ENCODE measurements around the gene ITGB6.

ITGB6 gene

GRCh38 chr2:160213511-160213910, 13.4 kb upstream of the ITGB6 start:
- TF ChIP-seq, protein P1, sequence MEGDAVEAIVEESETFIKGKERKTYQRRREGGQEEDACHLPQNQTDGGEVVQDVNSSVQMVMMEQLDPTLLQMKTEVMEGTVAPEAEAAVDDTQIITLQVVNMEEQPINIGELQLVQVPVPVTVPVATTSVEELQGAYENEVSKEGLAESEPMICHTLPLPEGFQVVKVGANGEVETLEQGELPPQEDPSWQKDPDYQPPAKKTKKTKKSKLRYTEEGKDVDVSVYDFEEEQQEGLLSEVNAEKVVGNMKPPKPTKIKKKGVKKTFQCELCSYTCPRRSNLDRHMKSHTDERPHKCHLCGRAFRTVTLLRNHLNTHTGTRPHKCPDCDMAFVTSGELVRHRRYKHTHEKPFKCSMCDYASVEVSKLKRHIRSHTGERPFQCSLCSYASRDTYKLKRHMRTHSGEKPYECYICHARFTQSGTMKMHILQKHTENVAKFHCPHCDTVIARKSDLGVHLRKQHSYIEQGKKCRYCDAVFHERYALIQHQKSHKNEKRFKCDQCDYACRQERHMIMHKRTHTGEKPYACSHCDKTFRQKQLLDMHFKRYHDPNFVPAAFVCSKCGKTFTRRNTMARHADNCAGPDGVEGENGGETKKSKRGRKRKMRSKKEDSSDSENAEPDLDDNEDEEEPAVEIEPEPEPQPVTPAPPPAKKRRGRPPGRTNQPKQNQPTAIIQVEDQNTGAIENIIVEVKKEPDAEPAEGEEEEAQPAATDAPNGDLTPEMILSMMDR (conservative IDR thresholded peaks at IDR 0.05; ENCODE audit: low read depth): no peak
- H3K27ac ChIP-seq: peak overlapping the region; percentile 54; the same call in 1 of the 2 replicates
- no peak for DNase-seq (ENCODE audit: low spot score)
- CTCF ChIA-PET: interaction anchor here (0.6 kb wide), 1 partner anchor 15 kb away, joined by 3 read pairs; no protein-coding TSS in a partner anchor
- POLR2A ChIA-PET (ENCODE audit: low non-redundant PET): no interaction called here

GRCh38 chr2:160210599-160211138, 10.6 kb upstream of the ITGB6 start:
- ChIA-PET POLR2A (ENCODE audit: low non-redundant PET) (no interaction called here), CTCF (no interaction called here)
- DNase-seq (ENCODE audit: low spot score): no peak
- TF ChIP-seq, protein P1 (conservative IDR thresholded peaks at IDR 0.05; ENCODE audit: low read depth): no peak; the same call in 1 of the 2 replicates
- H3K27ac ChIP-seq: no peak overlapping the region

DNA sequence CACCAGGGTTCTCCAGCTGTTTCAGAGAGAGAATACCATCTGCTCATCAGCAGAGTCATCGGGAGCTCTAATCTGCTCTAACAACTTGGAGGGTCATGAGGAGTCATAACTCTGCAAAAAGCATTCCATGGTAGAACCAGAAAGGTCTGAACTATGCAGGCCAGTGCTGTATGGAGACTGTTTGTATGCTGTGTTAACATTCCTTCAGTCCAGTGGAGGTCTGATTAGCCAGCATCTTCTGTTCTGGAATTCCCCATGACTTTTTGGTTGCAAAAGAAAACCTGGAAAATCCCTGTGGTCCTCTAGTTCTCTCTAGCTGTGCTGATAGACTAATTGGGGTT, 9.4 kb upstream of the ITGB6 start:
- POLR2A ChIA-PET (ENCODE audit: low non-redundant PET): no interaction called here
- H3K27ac ChIP-seq: no peak overlapping the region
- no peak for DNase-seq (ENCODE audit: low spot score)
- CTCF ChIA-PET: interaction anchor here (0.5 kb wide), 1 partner anchor 29 kb away, joined by 6 read pairs; no protein-coding TSS in a partner anchor
- TF ChIP-seq, protein P1 (conservative IDR thresholded peaks at IDR 0.05; ENCODE audit: low read depth): no peak

DNA sequence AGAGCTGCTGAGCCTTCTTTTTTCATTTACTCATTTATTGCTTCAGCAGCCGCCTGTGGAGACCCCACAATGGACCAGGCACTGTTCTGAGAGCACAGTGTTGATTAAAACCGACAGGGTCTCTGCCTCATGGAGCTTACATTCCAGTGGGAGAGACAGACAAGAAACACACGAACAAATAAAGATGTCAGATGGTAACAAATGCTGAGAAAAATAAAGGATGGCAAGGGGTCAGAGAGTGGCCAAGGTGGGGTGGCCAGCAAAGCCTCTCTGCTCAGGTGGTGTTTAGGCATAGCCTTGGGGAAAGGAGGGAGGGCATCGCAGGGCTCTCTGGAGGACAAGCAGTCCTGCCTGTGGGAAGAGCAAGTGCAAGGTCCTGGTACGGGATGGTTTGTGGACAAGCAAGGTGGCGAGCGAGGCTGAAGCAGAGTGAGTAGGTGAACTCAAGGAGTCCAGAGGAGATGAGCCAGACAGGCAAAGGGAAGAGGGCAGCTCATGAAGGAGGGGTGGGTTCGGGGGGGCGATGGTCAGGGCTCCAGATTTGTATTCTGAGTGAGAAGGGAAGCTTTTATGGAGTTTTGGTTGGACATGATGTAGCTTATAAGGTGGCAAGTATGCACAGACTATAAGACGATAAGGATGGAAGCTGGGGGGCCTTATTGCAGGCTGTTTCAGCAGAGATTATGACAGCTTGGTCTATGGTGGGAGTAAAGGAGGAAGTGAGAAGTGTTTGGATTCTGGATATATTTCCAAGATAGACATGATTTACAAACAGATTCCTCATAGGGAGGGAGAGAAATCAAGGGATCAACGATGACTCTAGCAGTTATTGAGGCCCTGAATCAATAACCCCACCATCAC, 8.8 kb upstream of the ITGB6 start:
- peak overlapping the region; percentile 91 for H3K27ac ChIP-seq
- CTCF ChIA-PET: interaction anchor here (0.5 to 1.6 kb wide), 4 partner anchors 12 to 537 kb away, joined by 3 to 6 read pairs (median 4); no protein-coding TSS in a partner anchor
- POLR2A ChIA-PET (ENCODE audit: low non-redundant PET): no interaction called here
- DNase-seq (ENCODE audit: low spot score): no peak
- TF ChIP-seq, protein P1 (conservative IDR thresholded peaks at IDR 0.05; ENCODE audit: low read depth): no peak

GRCh38 chr2:160207804-160208654, 8.0 kb upstream of the ITGB6 start:
- TF ChIP-seq, protein P1 (conservative IDR thresholded peaks at IDR 0.05; ENCODE audit: low read depth): no peak
- CTCF ChIA-PET: interaction anchor here (0.6 to 1.6 kb wide), 4 partner anchors 12 to 538 kb away, joined by 3 to 5 read pairs (median 3); no protein-coding TSS in a partner anchor
- POLR2A ChIA-PET (ENCODE audit: low non-redundant PET): no interaction called here
- H3K27ac ChIP-seq: peak overlapping the region; percentile 91
- peak; percentile 91 for DNase-seq (ENCODE audit: low spot score)

DNA sequence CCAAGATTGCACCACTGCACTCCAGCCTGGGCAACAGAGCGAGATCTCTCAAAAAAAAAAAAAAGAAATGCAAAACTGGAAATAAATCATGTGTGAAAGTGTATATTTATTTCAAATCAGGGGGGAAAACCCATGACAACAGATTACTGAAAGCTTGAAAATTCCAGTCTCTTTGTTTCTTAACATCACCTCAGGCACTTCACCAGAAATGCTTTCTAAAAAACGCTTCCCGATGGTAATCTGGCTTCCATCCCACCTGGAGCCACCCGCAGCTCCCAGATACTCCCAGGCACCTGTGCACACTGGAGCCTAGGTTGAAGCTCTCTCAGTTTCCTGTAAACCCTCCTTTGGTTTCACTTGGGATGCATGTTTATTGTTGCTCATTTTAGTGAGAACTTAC, 7.2 kb upstream of the ITGB6 start:
- no peak for DNase-seq (ENCODE audit: low spot score)
- TF ChIP-seq, protein P1 (conservative IDR thresholded peaks at IDR 0.05; ENCODE audit: low read depth): no peak
- CTCF ChIA-PET: interaction anchor here (0.6 kb wide), 3 partner anchors 332 to 1608 kb away, joined by 3 read pairs; no protein-coding TSS in a partner anchor
- H3K27ac ChIP-seq: peak overlapping the region; percentile 91
- POLR2A ChIA-PET (ENCODE audit: low non-redundant PET): no interaction called here
